Gastrocnemius medialis (tissue), 4 donors: ENCODE measurements around the gene LARGE1.

Source experiments
- CTCF ChIP-seq, 5 experiments: fragments of 450-650 bp in 3 of 5; fragments of 200-600 bp in 2 of 5; sonication (generic) in 2 of 5; IDR thresholded peaks in 4 of 5; conservative IDR thresholded peaks in 1 of 5; 1 replicate in 4 of 5; 2 replicates in 1 of 5; pipeline ENCODE4 v1.5.1; 2016 to 2019; ENCODE audit warnings: antibody characterized with exemption in 5 of 5, mild to moderate bottlenecking in 3 of 5, moderate library complexity in 3 of 5
- POLR2A ChIP-seq, 2 donors: fragments of 450-650 bp; IDR thresholded peaks; one replicate each; pipeline ENCODE4 v1.6.1; 2017; ENCODE audit warnings: antibody characterized with exemption in 2 of 2, mild to moderate bottlenecking in 2 of 2, moderate library complexity in 2 of 2

DNA sequence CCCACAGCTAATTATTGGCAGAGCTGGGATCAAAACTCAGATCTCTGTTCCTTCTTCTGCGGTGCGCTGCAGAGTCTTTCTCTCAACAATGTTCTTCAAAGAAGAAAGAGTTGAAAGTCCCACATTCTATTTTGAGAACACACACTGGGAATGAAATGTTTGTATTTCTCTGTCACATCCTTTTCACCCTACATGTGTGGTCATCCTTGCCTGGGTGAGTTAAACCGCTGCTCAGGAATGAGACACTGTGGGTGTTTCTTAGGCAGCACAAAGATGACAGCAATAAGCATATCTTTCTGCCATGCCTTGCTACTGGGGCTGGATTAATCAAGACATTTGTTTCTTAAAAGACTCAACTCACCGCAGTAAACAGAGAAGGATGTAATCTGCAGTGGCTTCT lies 222.6 kb downstream of the LARGE1 start:
- TF ChIP-seq CTCF (IDR thresholded peaks at IDR 0.05 in 4 of 5, conservative IDR thresholded peaks at IDR 0.05 in 1 of 5) (no peak), POLR2A (IDR thresholded peaks at IDR 0.05) (no peak)
